ENCODE measurements around the gene OSTF1. TPM values are rescaled to one million over a fixed set of nuclear protein-coding genes. Genes with fewer than 3 reads are reported as not detected.

The OSTF1 gene
- total RNA-seq, 2 donors from 2014 or later = 57.4 to 85.7 TPM

- H3K9me3 ChIP-seq = no peaks in the 10 kb centered on the region
- H3K4me1 ChIP-seq = no peaks in the 10 kb centered on the region
- no peak for DNase-seq
- intact Hi-C loops (cut with DNase I) = no loop called here
- H3K27ac ChIP-seq = no peak overlapping the region
- no peak overlapping the region for H3K9ac ChIP-seq (ENCODE audit: low read depth in 2 of 2, low read length in 2 of 2)
- H3K27me3 ChIP-seq = no peaks in the 10 kb centered on the region
- TF ChIP-seq CTCF (IDR thresholded peaks at IDR 0.05) = no peak
- peaks cover 11% of the 10 kb centered on the region for H3K36me3 ChIP-seq
- H3K4me3 ChIP-seq = no peak overlapping the region
Observed at GRCh38 chr9:75134495-75134894, 46.2 kb downstream of the OSTF1 start.

GRCh38 chr9:75138260-75139040, 50.1 kb downstream of the OSTF1 start:
- intact Hi-C loops (cut with DNase I) = no loop called here
- no peak for DNase-seq

GRCh38 chr9:75139201-75139600, 50.9 kb downstream of the OSTF1 start:
- H3K9me3 ChIP-seq = no peaks in the 10 kb centered on the region
- H3K4me1 ChIP-seq = no peaks in the 10 kb centered on the region
- no peak overlapping the region for H3K9ac ChIP-seq (ENCODE audit: low read depth in 2 of 2, low read length in 2 of 2)
- H3K27me3 ChIP-seq = no peaks in the 10 kb centered on the region
- no peak for DNase-seq
- H3K4me3 ChIP-seq = no peak overlapping the region
- H3K27ac ChIP-seq = no peak overlapping the region
- no peaks in the 10 kb centered on the region for H3K36me3 ChIP-seq
- intact Hi-C loops (cut with DNase I) = no loop called here
- no peak for TF ChIP-seq CTCF (IDR thresholded peaks at IDR 0.05)

More at GRCh38 chr9:75138260-75139040, 50.1 kb downstream of the OSTF1 start:
- H3K4me3 ChIP-seq = no peak overlapping the region
- H3K27ac ChIP-seq = no peak overlapping the region
- no peaks in the 10 kb centered on the region for H3K9me3 ChIP-seq
- H3K36me3 ChIP-seq = no peaks in the 10 kb centered on the region
- no peak overlapping the region for H3K9ac ChIP-seq (ENCODE audit: low read depth in 2 of 2, low read length in 2 of 2)
- H3K4me1 ChIP-seq = no peaks in the 10 kb centered on the region
- H3K27me3 ChIP-seq = no peaks in the 10 kb centered on the region
- TF ChIP-seq CTCF (IDR thresholded peaks at IDR 0.05) = no peak

GRCh38 chr9:75140261-75140660, 51.9 kb downstream of the OSTF1 start:
- Histone ChIP-seq H3K4me1 (no peaks in the 10 kb centered on the region), H3K27ac (no peak overlapping the region), H3K27me3 (no peaks in the 10 kb centered on the region), H3K9me3 (no peaks in the 10 kb centered on the region), H3K4me3 (no peak overlapping the region), H3K36me3 (no peaks in the 10 kb centered on the region), H3K9ac (ENCODE audit: low read depth in 2 of 2, low read length in 2 of 2) (no peak overlapping the region)
- DNase-seq = no peak
- TF ChIP-seq CTCF (IDR thresholded peaks at IDR 0.05) = no peak
- intact Hi-C loops (cut with DNase I) = no loop called here

- intact Hi-C loops (cut with DNase I) = no loop called here
- H3K9me3 ChIP-seq = no peaks in the 10 kb centered on the region
- no peak overlapping the region for H3K27ac ChIP-seq
- DNase-seq = no peak
- no peak overlapping the region for H3K4me3 ChIP-seq
- H3K4me1 ChIP-seq = no peaks in the 10 kb centered on the region
- no peaks in the 10 kb centered on the region for H3K36me3 ChIP-seq
- no peak for TF ChIP-seq CTCF (IDR thresholded peaks at IDR 0.05)
- H3K9ac ChIP-seq (ENCODE audit: low read depth in 2 of 2, low read length in 2 of 2) = no peak overlapping the region
- no peaks in the 10 kb centered on the region for H3K27me3 ChIP-seq
Observed at GRCh38 chr9:75142202-75142601, 53.9 kb downstream of the OSTF1 start.

Data from colonic mucosa (tissue), 4 donors.